IPS-NIHi7 (cell line): ENCODE measurements around the gene IFNA16.
"Not testable (repeated sequence)": the region's sequence is repeated elsewhere in the genome, so short reads cannot be mapped to it uniquely, and the experiment has no call there.

Experiments used
- DNase-seq: peaks from one replicate; pipeline ENCODE4 v3.0.0; 2012; ENCODE audit warnings: mixed read lengths; ENCODE audit errors: extremely low spot score

The IFNA16 gene

DNA sequence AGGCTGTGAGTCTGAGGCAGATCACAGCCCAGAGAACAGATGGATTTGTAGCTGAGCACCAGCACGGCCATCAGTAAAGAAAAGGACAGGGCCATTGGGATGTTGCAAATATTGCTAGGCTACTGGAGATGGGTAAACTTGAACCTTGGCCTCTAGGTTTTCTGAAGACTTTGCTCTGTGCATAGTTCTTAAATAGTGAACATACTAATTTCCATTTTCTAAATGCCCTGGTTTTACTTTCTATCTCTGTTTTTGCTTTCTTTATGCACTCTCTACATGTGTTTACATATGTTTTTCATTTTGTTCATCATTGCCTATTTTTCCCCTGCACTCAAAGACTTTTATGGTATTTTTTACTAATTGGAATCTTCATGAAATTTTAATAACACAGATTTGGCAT is at the start of gene IFNA16:
TSS of gene IFNA16 (minus strand) at position 101 of the 400 bp plus-strand sequence. CDS start at position 95, 6 bp downstream.
- DNase-seq, result not testable (repeated sequence)

DNA sequence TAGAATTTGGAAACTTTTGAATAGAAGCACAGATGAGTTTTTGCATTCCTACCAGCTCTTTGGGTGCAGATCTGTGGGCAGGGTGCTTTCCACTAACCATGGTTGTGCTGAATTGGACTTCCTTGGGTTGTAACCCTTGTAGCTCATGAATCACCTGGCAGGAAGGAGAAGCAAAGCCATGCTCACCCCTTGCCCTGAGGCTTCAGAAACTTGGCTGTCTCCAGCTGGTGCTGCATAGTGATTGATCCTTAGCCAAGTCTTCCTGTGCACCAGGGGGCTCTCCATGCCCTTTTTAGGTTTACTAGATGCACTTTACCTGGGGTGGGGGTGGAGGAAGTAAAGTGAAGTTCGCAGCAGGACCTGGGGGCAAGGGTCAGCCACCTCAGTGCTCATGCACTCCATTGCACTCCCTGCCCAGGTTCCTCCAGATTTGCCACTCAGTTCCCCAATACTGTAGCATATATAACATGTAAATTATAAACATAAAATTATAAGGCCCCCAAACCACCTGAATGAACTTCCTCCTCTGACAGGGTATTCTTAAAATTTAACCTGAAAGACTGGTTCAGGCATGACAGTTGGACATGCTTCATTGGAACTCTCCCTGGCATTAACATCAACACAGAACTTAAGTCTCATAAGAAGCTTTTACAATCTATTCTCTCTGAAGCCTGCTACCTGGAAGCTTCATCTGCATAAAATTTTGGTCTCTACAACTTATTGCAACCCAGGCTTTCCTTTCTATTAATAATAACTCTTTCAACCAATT is 48.5 kb upstream of the IFNA16 start:
- DNase-seq, result peak; percentile 14

DNA sequence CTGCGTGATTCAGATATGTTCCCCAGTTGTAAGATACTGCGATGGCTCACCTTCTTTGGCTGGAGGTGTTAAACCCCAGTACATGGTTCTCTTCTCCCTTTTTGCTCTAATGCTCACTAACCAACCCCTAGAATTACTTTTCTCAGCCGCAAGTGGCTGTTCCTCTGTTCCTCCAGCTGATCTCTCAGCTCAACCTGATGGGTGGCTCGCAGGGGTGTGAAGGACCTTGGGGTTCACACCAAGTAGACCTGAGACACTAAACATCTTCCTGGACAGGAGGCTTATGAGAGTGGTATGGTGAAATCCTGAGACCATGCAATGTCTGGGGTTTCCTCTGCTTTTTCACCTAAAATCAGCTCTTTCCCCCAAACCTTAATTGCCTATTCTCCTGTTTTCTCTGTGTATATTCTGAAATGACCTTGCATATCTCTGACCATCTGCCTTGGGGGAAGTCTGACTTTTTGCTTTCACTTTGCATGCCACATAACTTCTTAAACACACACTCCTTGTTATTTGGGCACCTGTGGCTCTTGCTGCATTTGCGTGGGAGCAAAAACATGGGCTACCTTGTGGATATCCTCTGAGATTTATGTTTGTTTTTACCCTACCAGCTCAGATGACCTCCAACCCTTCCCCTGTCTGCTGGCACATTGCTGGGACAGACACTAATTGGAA is 38.6 kb upstream of the IFNA16 start:
- no peak for DNase-seq

DNA sequence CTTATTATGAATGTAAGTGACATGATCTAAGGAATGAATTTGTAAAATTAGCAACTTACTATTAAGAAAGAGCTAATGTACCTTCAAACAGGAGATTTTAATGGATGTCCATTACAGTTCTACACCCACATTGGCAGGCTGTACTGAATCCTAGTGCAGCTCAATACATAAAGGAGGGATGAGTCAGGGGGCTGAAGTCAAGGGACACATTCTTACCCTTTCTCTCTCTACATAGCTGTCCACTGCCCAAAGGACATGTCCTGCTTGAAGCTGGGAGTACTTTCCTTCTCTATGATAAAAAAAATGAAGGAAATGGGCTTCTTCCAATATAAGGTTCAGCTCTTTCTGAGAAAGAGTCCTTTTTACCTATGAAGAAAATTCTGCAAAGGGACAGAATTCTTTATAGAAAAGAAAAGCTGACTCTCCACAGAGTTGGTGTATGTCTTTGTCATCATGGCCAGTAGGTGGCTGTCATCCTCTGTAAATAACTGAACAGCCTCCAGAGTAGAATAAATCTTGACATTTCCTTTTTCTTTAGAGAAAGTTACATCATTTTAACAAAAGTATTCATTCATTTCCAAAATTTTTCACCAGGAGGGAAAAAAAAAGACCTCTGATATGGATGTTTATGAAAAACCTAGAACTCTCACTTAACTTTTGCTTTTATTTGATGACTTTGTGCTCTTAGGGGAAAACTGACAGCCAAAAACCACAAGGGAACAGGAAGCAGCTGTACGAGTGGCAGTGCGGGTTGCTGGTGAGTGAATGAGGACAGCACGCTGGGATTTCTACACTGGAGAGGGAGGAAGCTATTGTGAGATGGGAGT is 35.8 kb upstream of the IFNA16 start:
- peak; percentile 42 for DNase-seq

DNA sequence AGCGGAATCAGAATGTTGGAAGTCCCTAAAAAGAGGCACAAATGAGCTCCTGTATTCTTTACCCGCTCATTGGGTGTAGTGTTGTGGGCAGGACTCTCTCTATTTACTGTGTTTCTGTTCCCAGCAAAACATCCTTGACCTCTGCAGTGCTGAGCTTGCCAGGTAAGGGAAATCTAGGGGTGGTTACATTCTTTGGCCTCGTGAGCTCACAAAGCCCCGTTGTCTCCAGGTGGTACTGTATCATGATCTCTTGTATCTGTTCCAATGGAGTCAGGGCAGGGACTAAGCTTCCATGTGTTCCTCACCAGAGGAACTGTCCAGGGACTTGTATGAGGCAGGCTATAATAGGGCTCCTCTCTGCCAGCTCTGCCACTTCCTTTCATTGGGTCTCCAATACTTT is 34.5 kb upstream of the IFNA16 start:
- DNase-seq, result no peak

DNA sequence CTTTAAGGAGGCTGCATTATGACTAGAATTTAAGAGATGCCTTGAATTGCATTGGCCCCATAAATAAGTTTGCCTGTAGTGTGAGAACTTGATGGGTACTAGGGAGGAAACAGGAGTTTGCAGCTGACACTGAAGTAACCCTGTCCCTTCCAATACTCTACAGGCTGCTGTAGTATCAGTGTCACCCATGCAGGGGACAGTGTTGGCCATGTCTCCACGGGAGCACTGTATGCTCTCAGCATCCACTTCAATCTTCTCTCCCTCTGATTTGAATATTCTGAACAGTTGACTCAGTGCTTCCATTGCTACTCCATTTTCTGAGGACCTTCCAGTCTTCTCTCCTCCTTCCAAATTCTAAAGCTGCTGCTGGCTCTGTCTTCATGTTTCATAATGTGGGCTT is 34.1 kb upstream of the IFNA16 start:
- DNase-seq, result no peak

DNA sequence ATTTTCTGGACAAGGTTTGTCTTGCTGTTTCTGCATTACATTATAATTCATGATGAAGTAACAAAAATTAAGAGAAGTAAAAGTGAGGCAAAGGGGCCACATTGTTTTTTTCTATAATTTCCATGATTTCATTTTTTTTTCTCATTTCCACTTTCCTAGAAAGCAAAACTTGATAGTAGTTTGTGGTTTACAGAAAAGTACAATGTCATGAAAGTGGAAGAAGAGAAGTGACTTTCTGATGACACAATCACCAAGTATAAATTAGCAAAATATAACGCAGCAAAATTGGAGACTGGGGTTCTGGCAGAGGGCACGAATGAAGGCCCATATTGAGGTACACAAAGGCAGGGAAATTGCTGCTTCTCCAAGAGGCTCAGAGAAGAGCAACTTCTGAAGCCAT is 27.7 kb upstream of the IFNA16 start:
- no peak for DNase-seq

DNA sequence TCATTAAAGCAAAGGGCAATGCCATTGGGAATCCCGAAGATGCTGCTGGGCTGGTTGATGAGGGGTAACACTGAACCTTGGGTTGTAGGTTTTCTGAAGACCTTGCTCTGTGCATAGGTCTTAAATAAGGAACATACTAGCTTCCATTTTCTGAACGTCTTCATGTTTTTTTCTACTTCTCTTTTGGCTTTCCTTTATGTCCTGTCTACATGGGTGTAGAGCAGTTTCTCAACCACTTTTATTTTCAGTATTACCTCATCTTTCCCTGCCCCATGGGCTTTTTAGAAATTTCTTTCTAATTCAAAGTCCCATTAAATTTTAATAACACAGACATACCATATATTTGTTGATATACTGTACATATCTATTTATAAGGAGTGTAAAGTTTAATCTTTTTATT is 22.8 kb upstream of the IFNA16 start, which contains the start of gene IFNA14:
TSS of gene IFNA14 (minus strand) at position 95 of the 400 bp plus-strand sequence. CDS start at position 25, 70 bp downstream.
- DNase-seq, result no peak

DNA sequence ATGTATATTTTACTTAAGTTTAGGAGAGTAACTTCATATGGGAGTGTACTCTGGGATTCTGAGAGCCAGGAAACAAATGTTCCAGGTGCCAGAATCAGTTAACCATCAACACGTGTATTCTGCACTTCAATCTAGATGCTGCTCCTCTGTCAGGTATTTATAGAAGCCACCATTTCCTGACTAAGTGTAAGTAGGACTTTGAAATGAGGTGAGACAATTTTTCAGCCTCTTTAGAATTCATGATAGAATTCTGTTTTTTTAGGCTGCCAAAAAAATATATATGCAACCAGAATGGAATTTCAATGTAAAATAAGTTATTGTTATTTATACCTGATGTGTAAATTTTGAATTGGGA is 19.2 kb upstream of the IFNA16 start:
- not testable (repeated sequence) for DNase-seq

DNA sequence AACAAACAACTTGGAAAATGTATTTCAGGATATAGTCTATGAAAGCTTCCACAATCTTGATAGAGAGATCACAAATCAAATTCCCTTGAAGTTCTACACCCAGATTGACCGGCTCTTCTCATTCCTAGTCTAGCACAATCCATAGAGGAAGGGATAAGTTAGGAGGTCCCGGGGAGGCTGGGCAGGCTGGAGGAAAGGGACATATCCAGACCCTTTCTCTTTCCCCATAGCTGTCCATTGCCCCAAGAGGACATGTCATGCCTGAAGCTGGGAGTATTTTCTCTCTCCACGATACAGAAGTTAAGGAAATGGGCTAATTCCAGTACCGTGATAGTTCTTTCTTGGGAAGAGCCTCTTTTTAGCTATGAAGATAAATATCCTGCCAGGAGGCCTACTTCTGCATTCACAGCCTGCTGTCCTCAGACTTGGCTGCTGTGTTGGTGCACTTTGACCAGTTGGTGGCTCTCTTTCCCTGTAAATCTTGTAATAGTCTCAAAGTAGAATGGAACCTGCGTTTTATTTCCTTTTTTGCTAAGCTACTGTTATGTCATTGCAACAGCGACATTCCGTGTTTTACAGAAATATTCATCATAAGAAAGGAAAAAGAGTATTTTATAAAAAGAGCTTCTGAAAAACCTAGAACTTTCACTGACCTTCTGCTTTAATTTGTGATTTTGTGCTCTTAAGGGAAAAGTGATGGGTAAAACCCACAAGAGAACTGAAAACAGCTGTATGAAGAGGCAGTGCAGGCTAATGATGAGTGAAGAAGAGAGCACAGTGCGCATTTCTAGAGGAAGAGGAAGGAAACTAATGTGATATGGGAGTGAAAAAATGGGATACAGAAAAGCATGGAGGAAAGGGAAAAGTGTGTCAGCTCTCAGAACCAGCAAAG is 18.6 kb upstream of the IFNA16 start:
- DNase-seq, result peak; percentile 56

DNA sequence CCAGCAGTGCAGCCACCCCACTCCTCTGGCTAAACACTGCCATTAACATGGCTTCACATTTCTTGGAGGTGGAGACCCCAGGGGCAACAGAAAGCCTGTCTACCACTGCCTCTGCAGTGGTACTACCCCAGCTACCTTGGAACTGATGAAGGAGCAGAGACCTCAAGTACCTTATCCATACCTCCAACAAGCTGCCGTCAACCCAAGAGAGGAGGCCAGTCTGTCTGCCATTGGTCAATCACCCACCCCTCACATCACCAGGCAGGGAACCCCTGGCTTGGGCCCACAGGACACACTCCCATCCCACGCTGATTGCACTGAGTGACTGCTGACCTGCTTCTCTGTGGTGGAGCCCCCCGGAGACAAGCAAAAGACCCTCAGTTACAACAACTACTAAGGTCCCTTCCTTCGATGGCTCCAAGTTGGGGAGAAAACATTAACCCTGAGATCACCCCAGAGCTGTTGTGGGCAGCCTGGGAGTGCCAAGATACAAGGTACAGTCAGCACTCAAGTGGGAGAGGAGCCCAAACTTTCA is 17.1 kb upstream of the IFNA16 start:
- no peak for DNase-seq

DNA sequence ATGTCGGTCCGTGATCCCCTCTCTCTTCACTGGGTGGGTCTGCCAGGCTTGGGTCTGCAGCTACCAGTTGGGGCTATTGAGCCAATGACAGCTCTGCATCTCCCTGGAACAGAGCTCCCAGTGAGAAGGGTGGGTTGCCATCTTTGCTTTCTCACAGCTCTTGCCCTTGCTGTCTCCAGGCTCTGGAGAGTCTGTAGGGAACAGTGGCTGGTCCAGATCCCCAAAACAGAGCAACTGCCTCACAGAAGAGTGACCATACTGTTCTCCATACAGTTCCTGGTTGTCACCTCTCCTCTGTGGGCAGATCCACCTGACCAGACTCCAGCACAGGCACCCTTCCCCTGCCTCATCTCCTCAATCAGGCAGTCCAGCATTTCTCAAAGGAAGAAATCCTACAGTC is 16.1 kb upstream of the IFNA16 start:
- no peak for DNase-seq

DNA sequence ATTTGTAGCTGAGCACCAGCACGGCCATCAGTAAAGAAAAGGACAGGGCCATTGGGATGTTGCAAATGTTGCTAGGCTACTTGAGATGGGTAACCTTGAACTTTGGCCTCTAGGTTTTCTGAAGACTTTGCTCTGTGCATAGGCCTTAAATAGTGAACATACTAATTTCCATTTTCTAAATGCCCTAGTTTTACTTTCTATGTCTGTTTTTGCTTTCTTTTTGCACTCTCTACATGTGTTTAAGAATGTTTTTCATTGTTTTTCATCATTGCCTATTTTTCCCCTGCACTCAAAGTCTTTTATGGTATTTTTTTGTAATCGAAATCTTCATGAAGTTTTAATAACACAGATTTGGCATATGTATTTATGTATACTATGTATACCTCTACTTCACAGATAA is 11.0 kb upstream of the IFNA16 start, which contains the start of gene IFNA17:
TSS of gene IFNA17 (minus strand) at position 101 of the 400 bp plus-strand sequence. CDS start at position 52, 49 bp downstream.
- DNase-seq, result no peak

DNA sequence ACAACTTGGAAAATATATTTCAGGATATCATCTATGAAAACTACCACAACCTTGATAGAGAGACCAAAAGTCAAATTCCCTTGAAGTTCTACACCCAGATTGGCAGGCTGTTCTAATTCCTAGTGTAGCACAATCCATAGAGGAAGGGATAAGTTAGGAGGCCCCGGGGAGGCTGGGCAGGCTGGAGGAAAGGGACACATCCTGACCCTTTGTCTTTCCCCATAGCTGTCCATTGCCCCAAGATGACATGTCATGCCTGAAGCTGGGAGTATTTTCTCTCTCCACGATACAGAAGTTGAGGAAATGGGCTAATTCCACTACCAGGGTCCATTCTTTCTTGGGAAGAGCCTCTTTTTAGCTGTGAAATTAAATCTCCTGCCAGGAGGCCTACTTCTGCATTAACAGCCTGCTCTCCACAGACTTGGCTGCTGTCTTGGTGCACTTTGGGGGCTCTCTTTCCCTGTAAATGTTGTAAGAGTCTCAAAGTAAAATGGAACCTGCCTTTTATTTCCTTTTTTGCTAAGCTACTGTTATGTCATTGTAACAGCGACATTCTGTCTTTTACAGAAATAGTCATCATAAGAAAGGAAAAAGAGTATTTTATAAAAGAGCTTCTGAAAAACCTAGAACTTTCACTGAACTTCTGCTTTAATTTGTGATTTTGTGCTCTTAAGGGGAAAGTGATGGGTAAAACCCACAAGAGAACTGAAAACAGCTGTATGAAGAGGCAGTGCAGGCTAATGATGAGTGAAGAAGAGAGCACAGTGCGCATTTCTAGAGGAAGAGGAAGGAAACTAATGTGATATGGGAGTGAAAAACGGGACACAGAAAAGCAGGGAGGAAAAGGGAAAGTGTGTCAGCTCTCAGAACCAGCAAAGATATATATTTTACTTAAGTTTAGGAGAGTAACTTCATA is 3.4 kb downstream of the IFNA16 start:
- peak; percentile 14 for DNase-seq

DNA sequence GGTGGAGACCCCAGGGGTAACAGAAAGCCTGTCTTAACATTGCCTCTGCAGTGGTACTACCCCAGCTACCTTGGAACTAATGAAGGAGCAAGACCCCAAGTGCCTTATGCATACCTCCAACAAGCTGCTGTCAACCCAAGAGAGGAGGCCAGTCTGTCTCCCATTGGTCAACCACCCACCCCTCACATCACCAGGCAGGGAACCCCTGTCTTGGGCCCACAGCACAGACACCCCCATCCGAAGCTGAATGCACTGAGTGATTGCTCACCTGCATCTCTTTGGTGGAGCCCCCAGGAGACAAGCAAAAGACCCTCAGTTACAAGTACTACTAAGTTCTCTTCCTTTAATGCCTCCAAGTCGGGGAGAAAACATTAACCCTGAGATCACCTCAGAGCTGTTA is 5.0 kb downstream of the IFNA16 start:
- DNase-seq, result not testable (repeated sequence)

DNA sequence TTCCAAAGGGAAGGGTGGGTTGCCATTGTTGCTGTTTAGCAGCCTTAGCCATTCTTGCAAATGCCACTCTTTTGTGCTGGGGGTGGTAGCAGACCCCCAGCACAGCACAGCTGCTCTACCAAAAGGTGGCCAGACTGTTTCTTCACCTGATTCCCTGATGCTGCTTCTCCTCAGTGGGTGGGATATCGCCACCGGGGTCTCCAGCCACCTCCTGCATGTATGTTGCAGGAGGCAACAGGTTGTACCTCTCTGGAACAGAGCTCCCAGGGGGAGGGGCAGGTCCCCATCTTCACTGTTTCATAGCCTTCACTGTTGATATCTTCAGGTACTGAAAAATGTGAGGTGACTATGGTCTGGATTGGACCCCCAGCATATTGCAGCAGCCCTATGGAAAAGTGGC is 6.3 kb downstream of the IFNA16 start:
- DNase-seq, result not testable (repeated sequence)

DNA sequence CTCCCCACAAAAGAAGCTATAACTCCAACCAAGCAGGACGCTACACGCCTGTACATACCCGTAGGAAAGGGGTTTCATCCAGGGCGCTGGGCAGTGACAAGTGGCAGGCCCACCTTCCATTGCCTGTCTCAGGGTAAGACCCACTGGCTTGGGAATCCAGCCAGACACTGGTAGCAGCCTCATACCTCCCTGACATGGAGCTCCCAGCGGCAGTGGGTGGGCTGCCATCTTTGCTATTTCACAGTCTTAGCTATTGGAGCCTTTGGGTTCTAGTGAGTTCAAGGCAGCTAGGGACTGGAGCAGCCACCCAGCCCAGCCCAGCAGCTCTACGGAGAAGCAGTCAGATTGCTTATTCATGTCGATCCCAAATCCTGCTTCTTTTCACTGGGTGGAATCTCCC is 6.8 kb downstream of the IFNA16 start:
- DNase-seq, result no peak

DNA sequence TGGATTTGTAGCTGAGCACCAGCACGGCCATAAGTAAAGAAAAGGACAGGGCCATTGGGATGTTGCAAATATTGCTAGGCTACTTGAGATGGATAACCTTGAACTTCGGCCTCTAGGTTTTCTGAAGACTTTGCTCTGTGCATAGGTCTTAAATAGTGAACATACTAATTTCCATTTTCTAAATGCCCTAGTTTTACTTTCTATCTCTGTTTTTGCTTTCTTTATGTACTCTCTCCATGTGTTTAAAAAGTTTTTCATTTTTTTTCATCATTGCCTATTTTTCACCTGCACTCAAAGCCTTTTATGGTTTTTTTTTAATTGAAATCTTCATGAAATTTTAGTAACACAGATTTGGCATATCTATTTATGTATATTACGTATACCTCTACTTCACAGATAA is 10.1 kb downstream of the IFNA16 start, which contains the start of gene IFNA10:
TSS of gene IFNA10 (minus strand) at position 101 of the 400 bp plus-strand sequence. CDS start at position 55, 46 bp downstream.
- not testable (repeated sequence) for DNase-seq

DNA sequence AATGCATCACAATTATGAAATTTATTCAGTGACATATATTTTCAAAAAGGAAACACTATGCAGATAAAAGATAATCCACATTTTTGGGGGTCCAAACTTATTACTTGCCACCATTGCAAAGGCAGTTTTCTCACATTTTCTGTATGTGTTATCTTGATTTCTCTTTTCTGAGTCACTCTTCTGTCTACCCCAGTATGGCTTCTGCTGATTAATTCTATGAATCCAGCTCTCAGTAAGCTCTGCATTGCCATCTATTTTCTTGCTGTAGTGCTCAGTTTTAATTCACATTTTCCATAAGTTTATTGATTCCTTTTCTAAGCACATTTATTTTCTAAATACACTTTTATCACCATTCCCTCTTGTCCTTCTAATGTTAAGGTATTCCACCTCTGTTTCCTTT is 11.9 kb downstream of the IFNA16 start:
- no peak for DNase-seq

DNA sequence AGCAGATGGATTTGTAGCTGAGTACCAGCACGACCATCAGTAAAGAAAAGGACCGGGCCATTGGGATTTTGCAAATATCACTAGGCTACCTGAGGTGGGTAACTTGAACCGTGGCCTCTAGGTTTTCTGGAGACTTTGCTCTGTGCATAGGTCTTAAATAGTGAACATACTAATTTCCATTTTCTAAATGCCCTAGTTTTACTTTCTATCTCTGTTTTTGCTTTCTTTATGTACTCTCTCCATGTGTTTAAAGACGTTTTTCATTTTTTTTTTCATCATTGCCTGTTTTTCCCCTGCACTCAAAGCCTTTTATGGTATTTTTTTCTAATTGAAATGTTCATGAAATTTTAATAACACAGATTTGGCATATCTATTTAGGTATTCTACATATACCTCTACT is 15.0 kb downstream of the IFNA16 start, which contains the start of gene IFNA7:
TSS of gene IFNA7 (minus strand) at position 101 of the 400 bp plus-strand sequence. CDS start at position 61, 40 bp downstream.
- not testable (repeated sequence) for DNase-seq
